PC-3 (cell line): ENCODE results near the gene EIF4B. TPM values are rescaled to one million over a fixed set of nuclear protein-coding genes. Genes with fewer than 3 reads are reported as not detected.

Experiments
- ATAC-seq: fragments of 200-7000 bp; cut with Tn5 transposase; 2 replicates; pipeline ENCODE4 v1.9.1; 2020; ENCODE audit warnings: mild to moderate bottlenecking, moderate library complexity
- BruUV-seq: library from RNA; stranded (reverse); fragments of 400-500 nt; replicated peaks from 2 replicates; lab custom pipeline; 2021; lab: Mats Ljungman, UMichigan
- CTCF ChIA-PET: fragments of 300-600 bp; sonication (Branson Sonifier 250); formaldehyde crosslinking; loops from one replicate; lab custom pipeline; 2022; ENCODE audit warnings: antibody characterized with exemption; lab: Charles Lee
- POLR2A ChIA-PET: fragments of 300-600 bp; sonication (Branson Sonifier 250); formaldehyde crosslinking; loops from one replicate; lab custom pipeline; 2022; ENCODE audit warnings: antibody characterized with exemption; ENCODE audit not compliant: unreplicated experiment; lab: Charles Lee
- DNase-seq: peaks from one replicate; pipeline ENCODE4 v3.0.0-alpha.2; 2015
- H2AFZ ChIP-seq: fragments of 300-600 bp; sonication (generic); 2 replicates; pipeline ENCODE4 v1.6.0; 2016; ENCODE audit warnings: antibody characterized with exemption, low read length
- H3F3A ChIP-seq: fragments of 300-600 bp; sonication (generic); one replicate; pipeline ENCODE4 v1.6.0; 2017; ENCODE audit warnings: antibody characterized with exemption, low read length, control low read depth, mild to moderate bottlenecking; ENCODE audit not compliant: unreplicated experiment
- H3K27ac ChIP-seq: fragments of 300-600 bp; sonication (generic); 2 replicates; pipeline ENCODE4 v1.5.1; 2016; ENCODE audit warnings: mild to moderate bottlenecking, low read length
- H3K27me3 ChIP-seq: fragments of 300-600 bp; sonication (generic); 2 replicates; pipeline ENCODE4 v1.6.1; 2016; ENCODE audit warnings: low read length, mixed read lengths
- H3K36me3 ChIP-seq: fragments of 300-600 bp; sonication (generic); 2 replicates; pipeline ENCODE4 v1.6.1; 2016; ENCODE audit warnings: low read depth, mixed run types, low read length, mixed read lengths
- H3K4me1 ChIP-seq: fragments of 300-600 bp; sonication (generic); 2 replicates; pipeline ENCODE4 v1.5.1; 2016; ENCODE audit warnings: low read length; ENCODE audit not compliant: insufficient read depth
- H3K4me2 ChIP-seq: fragments of 300-600 bp; sonication (generic); 2 replicates; pipeline ENCODE4 v1.6.0; 2016; ENCODE audit warnings: low read length
- H3K4me3 ChIP-seq: fragments of 300-600 bp; sonication (generic); 2 replicates; pipeline ENCODE4 v1.5.1; 2016; ENCODE audit warnings: mild to moderate bottlenecking, low read length, mixed read lengths
- H3K79me2 ChIP-seq: fragments of 300-600 bp; sonication (generic); 2 replicates; pipeline ENCODE4 v1.6.1; 2017; ENCODE audit warnings: low read length, mixed read lengths
- H3K9ac ChIP-seq: fragments of 300-600 bp; sonication (generic); 2 replicates; pipeline ENCODE4 v1.6.0; 2016; ENCODE audit warnings: mild to moderate bottlenecking, low read length
- H3K9me2 ChIP-seq: fragments of 300-600 bp; sonication (generic); replicated peaks from 2 replicates; pipeline ENCODE4 v1.6.1; 2016; ENCODE audit warnings: mixed run types, low read length, mixed read lengths
- H3K9me3 ChIP-seq: fragments of 300-600 bp; sonication (generic); 2 replicates; pipeline ENCODE4 v1.6.1; 2016; ENCODE audit warnings: low read length, mixed read lengths
- H4K20me1 ChIP-seq: fragments of 300-600 bp; sonication (generic); 2 replicates; pipeline ENCODE4 v1.6.1; 2016; ENCODE audit warnings: low read length, mixed read lengths
- CTCF ChIP-seq: fragments of 300-600 bp; sonication (generic); conservative IDR thresholded peaks from 2 replicates; pipeline ENCODE4 v1.5.1; 2017; ENCODE audit warnings: antibody characterized with exemption, low read depth, mild to moderate bottlenecking, low read length
- EZH2 ChIP-seq: fragments of 300-600 bp; sonication (generic); IDR thresholded peaks from one replicate; pipeline ENCODE4 v1.6.1; 2017; ENCODE audit warnings: antibody characterized with exemption, mild to moderate bottlenecking, low read length; ENCODE audit not compliant: unreplicated experiment
- EZH2phosphoT487 ChIP-seq: fragments of 300-600 bp; sonication (generic); IDR thresholded peaks from 2 replicates; pipeline ENCODE4 v1.6.1; 2018; ENCODE audit warnings: mild to moderate bottlenecking, antibody characterized with exemption, low read length, borderline replicate concordance
- intact Hi-C: fragments of 100-400 bp; cut with micrococcal nuclease; formaldehyde crosslinking; loops from 2 replicates; pipeline ENCODE4 v1.9.0; 2023
- total RNA-seq: library from RNA; depleted of rRNA; stranded (reverse); fragments of >200 nt; gene quantifications from 2 replicates; pipeline ENCODE4 v1.2.3, GENCODE V29; 2014

Gene EIF4B
- total RNA-seq, 1 experiment from 2014 or later = 424 TPM

- Histone ChIP-seq H3K27me3 (no peaks in the 10 kb centered on the region), H3K4me2 (no peak overlapping the region), H3K27ac (no peak overlapping the region), H2AFZ (no peak overlapping the region), H3K4me3 (no peak overlapping the region), H3K4me1 (peaks cover 31% of the 10 kb centered on the region), H3K79me2 (peaks cover 13% of the 10 kb centered on the region), H3K36me3 (no peaks in the 10 kb centered on the region), H3K9ac (no peak overlapping the region), H4K20me1 (no peaks in the 10 kb centered on the region), H3F3A (no peaks in the 10 kb centered on the region), H3K9me2 (no peaks in the 10 kb centered on the region), H3K9me3 (no peaks in the 10 kb centered on the region)
- no TSS peak for BruUV-seq
- no peak for DNase-seq
- intact Hi-C loops = no loop called here
- TF ChIP-seq EZH2phosphoT487 (no peak), EZH2 (no peak), CTCF (no peak)
- no peak for ATAC-seq
- POLR2A ChIA-PET = no interaction called here
- CTCF ChIA-PET = interaction anchor here (1.0 kb wide), 1 partner anchor 21 kb away, joined by 4 read pairs; no protein-coding TSS in a partner anchor
Observed at GRCh38 chr12:53056901-53057300, 50.6 kb downstream of the EIF4B start.

GRCh38 chr12:53057816-53058500 lies 51.7 kb downstream of the EIF4B start:
- Histone ChIP-seq H3K27ac (no peak overlapping the region), H3K9ac (no peak overlapping the region), H4K20me1 (no peaks in the 10 kb centered on the region), H3K4me2 (no peak overlapping the region), H3K4me1 (peaks cover 24% of the 10 kb centered on the region), H3K9me2 (no peaks in the 10 kb centered on the region), H3K79me2 (peaks cover 5% of the 10 kb centered on the region; the same call in 1 of the 2 replicates), H3K9me3 (no peaks in the 10 kb centered on the region), H3K36me3 (no peaks in the 10 kb centered on the region), H3K27me3 (no peaks in the 10 kb centered on the region), H3K4me3 (no peak overlapping the region), H2AFZ (no peak overlapping the region), H3F3A (no peaks in the 10 kb centered on the region)
- POLR2A ChIA-PET = interaction anchor here (0.5 kb wide), 1 partner anchor 237 kb away, joined by 3 read pairs; the partner anchor contains the start of gene PFDN5
- no peak for TF ChIP-seq EZH2
- TF ChIP-seq CTCF = no peak
- no peak for TF ChIP-seq EZH2phosphoT487
- intact Hi-C loops = no loop called here
- DNase-seq (no peak), ATAC-seq (no peak)
- CTCF ChIA-PET = interaction anchor here (1.0 kb wide), 1 partner anchor 20 kb away, joined by 4 read pairs; no protein-coding TSS in a partner anchor
- BruUV-seq = no TSS peak
